Measurements from ENCODE around the gene CLSTN2. TPM values are rescaled to one million over a fixed set of nuclear protein-coding genes. Genes with fewer than 3 reads are reported as not detected.

Gene CLSTN2
- total RNA-seq, 1 experiment from 2014 or later: 0.02 TPM

DNA sequence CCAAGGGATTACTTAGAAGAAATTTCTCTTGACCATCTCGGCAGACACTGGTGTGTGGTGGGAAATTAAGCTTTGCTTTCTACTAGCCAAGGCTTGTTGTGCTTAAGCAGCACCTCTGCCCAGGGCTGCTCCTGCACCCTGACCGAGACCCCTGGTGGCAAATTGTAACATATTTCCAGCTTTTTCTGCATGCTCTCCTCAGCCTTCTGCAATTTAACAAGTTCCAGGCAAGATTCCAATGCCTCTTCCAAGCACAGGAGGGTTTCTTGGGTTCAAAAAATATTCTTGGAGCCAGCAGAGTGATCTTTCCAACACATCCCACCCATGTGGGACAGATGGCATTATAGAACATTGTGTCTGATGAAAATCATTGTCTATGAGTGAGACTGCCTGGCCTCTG is 210.5 kb downstream of the CLSTN2 start:
- Histone ChIP-seq H2AFZ (ENCODE audit: low read depth, low read length, poor library complexity, severe bottlenecking) (no peak overlapping the region), H3K36me3 (ENCODE audit: control insufficient read depth in 1 of 2, insufficient read depth in 2 of 2, low read length in 2 of 2) (no peaks in the 10 kb centered on the region), H3K27ac (ENCODE audit: low read depth, low read length) (no peak overlapping the region), H3K9me2 (ENCODE audit: insufficient read depth) (no peaks in the 10 kb centered on the region), H3K4me1 (ENCODE audit: control insufficient read depth in 1 of 2, insufficient read depth in 2 of 2, low read length in 2 of 2) (no peaks in the 10 kb centered on the region), H4K20me1 (ENCODE audit: insufficient read depth) (no peaks in the 10 kb centered on the region), H3K79me2 (ENCODE audit: insufficient read depth, low read length) (no peaks in the 10 kb centered on the region), H3K4me3 (replicated peaks in 1 of 2; ENCODE audit: low read depth in 1 of 2, low read length in 2 of 2) (no peak overlapping the region), H3K9ac (ENCODE audit: low read length) (no peak overlapping the region), H3K4me2 (ENCODE audit: low read length) (no peak overlapping the region), H3K27me3 (ENCODE audit: insufficient read depth, low read length) (peaks cover 53% of the 10 kb centered on the region), H3K9me3 (ENCODE audit: control insufficient read depth in 1 of 2, insufficient read depth in 1 of 2, low read depth in 1 of 2, low read length in 2 of 2) (no peaks in the 10 kb centered on the region)
- TF ChIP-seq FOSL1 (IDR thresholded peaks at IDR 0.05; ENCODE audit: low read depth) (no peak), CBX3 (IDR thresholded peaks at IDR 0.05; ENCODE audit: low read depth) (no peak), MAX (IDR thresholded peaks at IDR 0.05) (no peak)
- BruUV-seq (replicated peaks): no TSS peak
- ATAC-seq (no peak), DNase-seq (ENCODE audit: low read depth, low spot score) (no peak)
- RAD21 ChIA-PET (ENCODE audit: low non-redundant PET in 1 of 2, low total read pairs in 2 of 2, uncharacterized antibody in 2 of 2, unreplicated experiment in 2 of 2): no interaction called here
- POLR2A ChIA-PET: no interaction called here
- intact Hi-C loops (cut with micrococcal nuclease): no loop called here
- CTCF ChIA-PET: no interaction called here

- Histone ChIP-seq H3K4me3 (replicated peaks in 1 of 2; ENCODE audit: low read depth in 1 of 2, low read length in 2 of 2) (no peak overlapping the region), H3K27ac (ENCODE audit: low read depth, low read length) (no peak overlapping the region), H3K9ac (ENCODE audit: low read length) (no peak overlapping the region), H3K4me1 (ENCODE audit: control insufficient read depth in 1 of 2, insufficient read depth in 2 of 2, low read length in 2 of 2) (no peaks in the 10 kb centered on the region), H4K20me1 (ENCODE audit: insufficient read depth) (no peaks in the 10 kb centered on the region), H3K36me3 (ENCODE audit: control insufficient read depth in 1 of 2, insufficient read depth in 2 of 2, low read length in 2 of 2) (no peaks in the 10 kb centered on the region), H3K9me3 (ENCODE audit: control insufficient read depth in 1 of 2, insufficient read depth in 1 of 2, low read depth in 1 of 2, low read length in 2 of 2) (no peaks in the 10 kb centered on the region), H3K79me2 (ENCODE audit: insufficient read depth, low read length) (no peaks in the 10 kb centered on the region), H3K27me3 (ENCODE audit: insufficient read depth, low read length) (peaks cover 53% of the 10 kb centered on the region), H3K4me2 (ENCODE audit: low read length) (no peak overlapping the region), H3K9me2 (ENCODE audit: insufficient read depth) (no peaks in the 10 kb centered on the region), H2AFZ (ENCODE audit: low read depth, low read length, poor library complexity, severe bottlenecking) (no peak overlapping the region)
- DNase-seq (ENCODE audit: low read depth, low spot score) (no peak), ATAC-seq (no peak)
- ChIA-PET POLR2A (no interaction called here), RAD21 (ENCODE audit: low non-redundant PET in 1 of 2, low total read pairs in 2 of 2, uncharacterized antibody in 2 of 2, unreplicated experiment in 2 of 2) (no interaction called here), CTCF (interaction anchor here (1.3 kb wide), 1 partner anchor 18 kb away, joined by 3 read pairs; no protein-coding TSS in a partner anchor)
- intact Hi-C loops (cut with micrococcal nuclease): no loop called here
- BruUV-seq (replicated peaks): no TSS peak
- TF ChIP-seq ELF1 (IDR thresholded peaks at IDR 0.05; ENCODE audit: borderline replicate concordance, low read depth) (no peak), ZNF274 (IDR thresholded peaks at IDR 0.05; ENCODE audit: low read depth, low read length) (no peak), CTCF (IDR thresholded peaks at IDR 0.05 in 2 of 3, conservative IDR thresholded peaks at IDR 0.05 in 1 of 3; ENCODE audit: borderline replicate concordance in 1 of 3, insufficient read depth in 1 of 3, low read depth in 2 of 3, low read length in 2 of 3) (no peak), SRF (IDR thresholded peaks at IDR 0.05; ENCODE audit: low read depth) (no peak), RAD21 (IDR thresholded peaks at IDR 0.05; ENCODE audit: low read depth) (no peak), POLR2A (IDR thresholded peaks at IDR 0.05; ENCODE audit: borderline replicate concordance, extremely low read depth, insufficient read depth, insufficient read length) (no peak), REST (IDR thresholded peaks at IDR 0.05; ENCODE audit: low read depth) (no peak), SIN3A (IDR thresholded peaks at IDR 0.05; ENCODE audit: low read depth) (no peak), YY1 (IDR thresholded peaks at IDR 0.05; ENCODE audit: extremely low read depth, insufficient replicate concordance, low read depth, low read length) (no peak), JUND (IDR thresholded peaks at IDR 0.05) (no peak), TCF7L2 (IDR thresholded peaks at IDR 0.05; ENCODE audit: borderline replicate concordance, extremely low read depth, insufficient read depth, insufficient read length) (no peak)
Observed at GRCh38 chr3:140146668-140147067, 211.7 kb downstream of the CLSTN2 start.

All from HCT116 (cell line).